Activated CD8-positive, alpha-beta T cell treated with anti-CD3 and anti-CD28 coated beads for 36 hours (primary cell): ENCODE results near the gene APBB2. TPM values are rescaled to one million over a fixed set of nuclear protein-coding genes. Genes with fewer than 3 reads are reported as not detected.
A peak's percentile ranks its signal among the peaks of the same experiment; 100 is the strongest.

Source experiments
- ATAC-seq: fragments of 200-7000 bp; cut with Tn5 transposase; one replicate; pipeline ENCODE4 v1.10.0; 2021; ENCODE audit warnings: mild to moderate bottlenecking, moderate library complexity
- CTCF ChIA-PET: fragments of 350-600 bp; sonication (Branson Sonifier 250); formaldehyde crosslinking; loops from one replicate; lab custom pipeline; 2021; ENCODE audit warnings: antibody characterized with exemption; lab: Charles Lee
- POLR2A ChIA-PET: fragments of 350-600 bp; sonication (Branson Sonifier 250); formaldehyde crosslinking; loops from one replicate; lab custom pipeline; 2021; ENCODE audit warnings: antibody characterized with exemption; lab: Charles Lee
- DNase-seq: peaks from one replicate; pipeline ENCODE4 v3.0.0-alpha.2; 2020
- H3K27ac Mint-ChIP-seq: one replicate; pipeline ENCODE4 v1.8.0; 2021; ENCODE audit warnings: mild to moderate bottlenecking, mixed read lengths
- H3K27me3 Mint-ChIP-seq: one replicate; pipeline ENCODE4 v1.8.0; 2021; ENCODE audit warnings: mixed read lengths
- H3K36me3 Mint-ChIP-seq: one replicate; pipeline ENCODE4 v1.8.0; 2021; ENCODE audit warnings: low read depth, mixed read lengths
- H3K4me1 Mint-ChIP-seq: one replicate; pipeline ENCODE4 v1.8.0; 2021; ENCODE audit warnings: low read depth, mixed read lengths
- H3K4me3 Mint-ChIP-seq: one replicate; pipeline ENCODE4 v1.8.0; 2021; ENCODE audit warnings: mild to moderate bottlenecking, moderate library complexity, mixed read lengths
- H3K9me3 Mint-ChIP-seq: one replicate; pipeline ENCODE4 v1.8.0; 2021; ENCODE audit warnings: mixed read lengths
- CTCF ChIP-seq: fragments of 200-600 bp; IDR thresholded peaks from one replicate; pipeline ENCODE4 v1.8.0; 2022; ENCODE audit warnings: antibody characterized with exemption, mild to moderate bottlenecking
- intact Hi-C: fragments of 100-400 bp; cut with micrococcal nuclease; formaldehyde crosslinking; loops from one replicate; pipeline ENCODE4 v1.10.0; 2022
- total RNA-seq, 2 experiments: library from RNA; stranded (reverse); gene quantifications; one replicate each; pipeline ENCODE4 v1.2.3, GENCODE V29; 2021

APBB2 gene
- total RNA-seq, 2 experiments from 2014 or later = 0.89 to 2.3 TPM

GRCh38 chr4:40933272-40934053 is 280.9 kb downstream of the APBB2 start:
- ATAC-seq (no peak), DNase-seq (no peak)
- ChIA-PET POLR2A (no interaction called here), CTCF (interaction anchor here (1.0 kb wide), 1 partner anchor 9 kb away, joined by 3 read pairs; no protein-coding TSS in a partner anchor)
- Mint-ChIP-seq H3K9me3 (no peaks in the 10 kb centered on the region), H3K27me3 (peaks cover 5% of the 10 kb centered on the region), H3K4me3 (no peak overlapping the region), H3K36me3 (no peaks in the 10 kb centered on the region), H3K27ac (no peak overlapping the region), H3K4me1 (no peaks in the 10 kb centered on the region)
- no peak for TF ChIP-seq CTCF
- intact Hi-C loops = loop anchor here (10.0 kb wide), 1 partner anchor 731 kb away; no protein-coding TSS in a partner anchor

- Mint-ChIP-seq H3K36me3 (no peaks in the 10 kb centered on the region), H3K4me1 (peaks cover 5% of the 10 kb centered on the region), H3K4me3 (no peak overlapping the region), H3K9me3 (no peaks in the 10 kb centered on the region), H3K27ac (no peak overlapping the region), H3K27me3 (peaks cover 11% of the 10 kb centered on the region)
- ATAC-seq (no peak), DNase-seq (no peak)
- no peak for TF ChIP-seq CTCF
- POLR2A ChIA-PET = no interaction called here
- intact Hi-C loops = loop anchor here (10.0 kb wide), 1 partner anchor 733 kb away; no protein-coding TSS in a partner anchor
- CTCF ChIA-PET = interaction anchor here (1.0 kb wide), 1 partner anchor 9 kb away, joined by 4 read pairs; no protein-coding TSS in a partner anchor
Measured at GRCh38 chr4:40931841-40932240, 282.5 kb downstream of the APBB2 start.

GRCh38 chr4:40931238-40931637 is 283.1 kb downstream of the APBB2 start:
- no peak for TF ChIP-seq CTCF
- H3K27me3 Mint-ChIP-seq = peaks cover 16% of the 10 kb centered on the region
- ATAC-seq = no peak

GRCh38 chr4:40927074-40927473 is 287.3 kb downstream of the APBB2 start:
- Mint-ChIP-seq H3K9me3 (peaks cover 2% of the 10 kb centered on the region), H3K36me3 (no peaks in the 10 kb centered on the region), H3K27me3 (peaks cover 21% of the 10 kb centered on the region), H3K4me1 (peaks cover 9% of the 10 kb centered on the region), H3K27ac (no peak overlapping the region), H3K4me3 (no peak overlapping the region)
- ChIA-PET POLR2A (no interaction called here), CTCF (interaction anchor here (1.1 to 13.6 kb wide), 8 partner anchors 9 to 288 kb away, joined by 3 to 148 read pairs (median 5); no protein-coding TSS in a partner anchor)
- ATAC-seq = peak; percentile 29
- DNase-seq = no peak
- no peak for TF ChIP-seq CTCF
- intact Hi-C loops = no loop called here

More at GRCh38 chr4:40931238-40931637, 283.1 kb downstream of the APBB2 start:
- ChIA-PET CTCF (interaction anchor here (1.0 kb wide), 1 partner anchor 9 kb away, joined by 4 read pairs; no protein-coding TSS in a partner anchor), POLR2A (no interaction called here)
- H3K27ac Mint-ChIP-seq = no peak overlapping the region
- no peak overlapping the region for H3K4me3 Mint-ChIP-seq
- intact Hi-C loops = loop anchor here (10.0 kb wide), 1 partner anchor 734 kb away; no protein-coding TSS in a partner anchor
- H3K36me3 Mint-ChIP-seq = no peaks in the 10 kb centered on the region
- H3K9me3 Mint-ChIP-seq = no peaks in the 10 kb centered on the region
- DNase-seq = no peak
- peaks cover 5% of the 10 kb centered on the region for H3K4me1 Mint-ChIP-seq

GRCh38 chr4:40924793-40925117 is 289.6 kb downstream of the APBB2 start:
- ATAC-seq (no peak), DNase-seq (no peak)
- TF ChIP-seq CTCF = no peak
- ChIA-PET POLR2A (interaction anchor here (0.9 to 1.6 kb wide), 3 partner anchors 13 to 292 kb away, joined by 3 read pairs; no protein-coding TSS in a partner anchor), CTCF (interaction anchor here (0.6 to 13.6 kb wide), 40 partner anchors 8 to 737 kb away, joined by 3 to 148 read pairs (median 4); partner anchors contain the start of gene APBB2)
- intact Hi-C loops = no loop called here
- H3K9me3 Mint-ChIP-seq = peaks cover 2% of the 10 kb centered on the region
- H3K4me1 Mint-ChIP-seq = peaks cover 9% of the 10 kb centered on the region
- H3K36me3 Mint-ChIP-seq = no peaks in the 10 kb centered on the region
- H3K27me3 Mint-ChIP-seq = peaks cover 21% of the 10 kb centered on the region
- H3K4me3 Mint-ChIP-seq = no peak overlapping the region
- no peak overlapping the region for H3K27ac Mint-ChIP-seq
